GM12874 (cell line): ENCODE measurements around the gene SRR.

ENCODE experiments used
- CTCF ChIP-seq: IDR thresholded peaks from 2 replicates; pipeline ENCODE4 v1.5.1; 2011; ENCODE audit warnings: low read depth, mild to moderate bottlenecking, control low read depth, low read length, moderate library complexity; ENCODE audit not compliant: insufficient read depth

Gene SRR, protein sequence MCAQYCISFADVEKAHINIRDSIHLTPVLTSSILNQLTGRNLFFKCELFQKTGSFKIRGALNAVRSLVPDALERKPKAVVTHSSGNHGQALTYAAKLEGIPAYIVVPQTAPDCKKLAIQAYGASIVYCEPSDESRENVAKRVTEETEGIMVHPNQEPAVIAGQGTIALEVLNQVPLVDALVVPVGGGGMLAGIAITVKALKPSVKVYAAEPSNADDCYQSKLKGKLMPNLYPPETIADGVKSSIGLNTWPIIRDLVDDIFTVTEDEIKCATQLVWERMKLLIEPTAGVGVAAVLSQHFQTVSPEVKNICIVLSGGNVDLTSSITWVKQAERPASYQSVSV

DNA sequence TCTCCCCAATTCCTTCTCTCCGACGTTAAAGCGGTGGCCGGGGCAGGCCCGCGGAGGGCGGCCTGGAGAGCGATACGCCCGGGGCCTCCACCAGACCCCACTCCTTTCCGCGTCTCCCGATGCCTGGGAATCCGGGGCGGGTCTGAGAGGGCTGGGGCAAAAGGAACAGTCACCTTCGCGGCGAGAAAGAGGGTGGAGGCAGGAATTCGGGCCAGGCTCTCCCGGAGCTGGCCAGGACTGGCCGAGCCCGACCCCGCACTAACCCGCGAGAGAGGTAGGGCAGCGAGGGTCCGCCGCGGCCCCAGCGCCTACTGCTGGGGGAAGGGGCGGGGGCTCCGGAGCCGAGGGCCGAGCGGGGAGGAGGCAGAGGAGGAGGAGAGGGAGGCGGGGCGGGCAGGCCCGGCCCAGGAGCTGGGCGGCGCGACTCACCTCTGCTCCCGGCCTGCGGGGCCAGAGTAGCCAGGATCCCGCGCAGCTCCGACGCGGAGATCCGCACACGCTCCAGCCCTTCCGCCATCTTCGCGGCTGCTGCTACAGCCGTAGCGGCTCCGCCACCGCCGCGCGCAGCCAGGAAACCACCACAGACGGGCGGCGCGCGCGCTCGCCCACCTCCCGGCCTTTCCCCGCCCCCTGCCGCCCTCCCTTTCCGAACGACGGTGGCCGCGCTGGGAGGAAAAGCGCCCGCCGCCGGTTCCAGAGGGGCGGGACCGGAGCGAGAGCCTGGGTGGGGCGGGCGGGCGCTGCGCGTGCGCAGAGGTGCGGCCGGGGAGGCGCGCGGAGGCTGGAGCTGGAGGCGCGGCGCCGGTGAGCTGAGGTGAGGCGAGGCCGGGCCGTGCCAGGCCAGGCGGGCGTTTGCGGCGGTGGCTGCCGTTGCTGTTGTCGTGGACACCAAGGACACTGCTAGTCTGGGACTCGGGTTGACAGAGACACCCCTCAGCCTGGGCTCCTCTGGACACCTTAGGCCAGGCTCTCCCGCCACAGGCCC, at the start of gene SRR, which contains the start of gene SMG6:
Gene SRR (plus strand): TSS at position 747 of the 985 bp plus-strand sequence. CDS start 11,611 bp downstream, outside the sequence.
Gene SMG6 (minus strand): TSS at position 582 of the 985 bp plus-strand sequence. CDS start 65 bp downstream, at position 517.
- no peak for TF ChIP-seq CTCF

- TF ChIP-seq CTCF = no peak
Measured at GRCh38 chr17:2259769-2260536, 43.8 kb upstream of the SRR start.

DNA sequence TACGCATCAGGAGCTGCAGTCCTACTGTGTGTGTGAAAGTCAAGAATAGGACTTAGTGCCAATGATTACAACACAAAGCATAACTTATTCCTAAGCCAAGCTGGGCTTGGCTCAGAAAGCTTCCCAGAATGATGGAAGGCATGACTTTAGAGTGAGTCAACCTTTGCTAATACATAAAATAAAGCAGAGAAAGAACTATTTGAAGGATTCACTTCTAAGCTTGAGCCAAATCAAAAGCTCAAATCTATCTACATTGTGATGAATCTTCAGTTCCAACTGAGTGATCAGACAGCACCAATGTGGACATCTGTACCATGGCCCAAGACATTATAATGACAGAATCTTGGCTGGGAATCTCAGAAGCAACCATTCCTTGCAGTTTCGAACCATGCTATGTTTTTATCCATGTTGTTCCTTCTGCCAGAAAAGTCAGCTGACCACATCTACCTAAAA, 41.6 kb upstream of the SRR start:
- TF ChIP-seq CTCF = no peak

DNA sequence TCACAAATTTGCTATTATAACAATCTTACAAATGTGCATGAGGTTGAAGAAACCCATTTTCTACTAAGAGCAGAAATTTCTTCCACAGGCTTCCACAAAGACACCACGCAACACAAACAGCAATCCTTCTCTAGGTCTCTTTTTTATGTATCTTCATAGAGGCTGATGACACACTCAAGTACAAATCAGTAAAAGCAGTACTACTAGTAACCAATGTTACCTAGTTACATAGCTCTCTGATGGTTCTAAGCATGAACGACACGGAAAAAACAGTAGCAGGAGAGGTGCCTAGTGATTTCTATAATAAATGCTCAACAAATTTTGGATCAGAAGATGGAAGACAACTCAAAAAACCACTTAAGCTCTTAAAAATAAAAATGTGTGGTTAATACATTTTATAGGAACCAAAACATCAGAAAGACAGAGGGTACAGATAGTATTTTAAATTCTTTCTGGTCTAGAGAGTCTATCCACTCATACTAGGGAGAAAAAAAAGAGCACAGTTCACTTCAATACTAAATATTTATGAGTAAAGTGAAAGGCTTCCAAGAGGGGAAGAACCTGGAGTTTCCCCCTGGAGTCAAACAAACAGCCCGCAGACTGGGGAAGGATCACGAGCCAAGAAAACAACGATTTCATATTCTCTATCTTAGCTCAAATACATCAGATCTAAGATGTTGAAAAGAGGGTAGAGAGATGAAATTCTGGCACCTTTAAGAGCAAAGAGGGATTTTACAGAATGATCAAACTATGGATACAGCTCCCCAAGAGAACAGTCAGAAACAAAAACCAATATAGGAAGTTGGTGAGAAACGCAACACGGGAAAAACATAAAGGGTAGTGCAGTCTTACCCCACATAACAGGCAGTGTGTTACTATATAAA, 40.3 kb upstream of the SRR start:
- no peak for TF ChIP-seq CTCF

GRCh38 chr17:2264067-2264860, 39.5 kb upstream of the SRR start:
- TF ChIP-seq CTCF = no peak
